HepG2 (cell line): ENCODE results near the gene C11orf68. TPM values are rescaled to one million over a fixed set of nuclear protein-coding genes. Genes with fewer than 3 reads are reported as not detected.

Source experiments
- CBX2 ChIP-seq, 2 experiments: fragments of 200-600 bp in 1 of 2; sonication (generic); formaldehyde crosslinking in 1 of 2; IDR thresholded peaks; 2 replicates each; pipeline versions ENCODE4 v1.7.0 to v1.8.1; 2018 to 2022; ENCODE audit warnings: low read depth in 2 of 2, low read length in 1 of 2, mild to moderate bottlenecking in 1 of 2, missing genetic modification reagents in 1 of 2
- FOXK2 ChIP-seq: fragments of 450-650 bp; IDR thresholded peaks from 2 replicates; pipeline ENCODE4 v1.6.1; 2016
- GABPA ChIP-seq, 2 experiments: IDR thresholded peaks; 2 replicates each; pipeline ENCODE4 v1.6.1; 2011 to 2016; ENCODE audit warnings: low read depth in 2 of 2, low read length in 1 of 2, missing biosample characterization in 1 of 2, missing genetic modification characterization in 1 of 2
- IRF2 ChIP-seq: IDR thresholded peaks from 2 replicates; pipeline ENCODE4 v1.6.1; 2018; ENCODE audit warnings: missing genetic modification reagents, missing compliant biosample characterization
- KAT8 ChIP-seq: IDR thresholded peaks from 2 replicates; pipeline ENCODE4 v1.6.1; 2016; ENCODE audit warnings: missing genetic modification reagents, missing compliant biosample characterization
- KLF13 ChIP-seq: sonication (generic); formaldehyde crosslinking; IDR thresholded peaks from 2 replicates; pipeline ENCODE4 v1.4.0; 2020; ENCODE audit warnings: mild to moderate bottlenecking, missing genetic modification reagents
- NR2F2 ChIP-seq: IDR thresholded peaks from 2 replicates; pipeline ENCODE4 v1.6.1; 2012; ENCODE audit warnings: low read depth, inconsistent platforms, borderline replicate concordance
- RARA ChIP-seq: IDR thresholded peaks from 2 replicates; pipeline ENCODE4 v1.6.1; 2016; ENCODE audit warnings: missing genetic modification reagents, missing compliant biosample characterization
- RNF219 ChIP-seq: sonication (generic); formaldehyde crosslinking; IDR thresholded peaks from 2 replicates; pipeline ENCODE4 v1.5.0; 2020; ENCODE audit warnings: mild to moderate bottlenecking, missing genetic modification reagents
- SAP130 ChIP-seq: IDR thresholded peaks from 2 replicates; pipeline ENCODE4 v1.6.1; 2016; ENCODE audit warnings: low read depth
- TFDP2 ChIP-seq: sonication (generic); formaldehyde crosslinking; IDR thresholded peaks from 2 replicates; pipeline ENCODE4 v1.4.0; 2020; ENCODE audit warnings: missing genetic modification reagents
- ZNF18 ChIP-seq: sonication (generic); formaldehyde crosslinking; IDR thresholded peaks from 2 replicates; pipeline ENCODE4 v1.8.0; 2022; ENCODE audit warnings: mild to moderate bottlenecking, missing genetic modification reagents; ENCODE audit not compliant: insufficient replicate concordance
- ZNF232 ChIP-seq: sonication (generic); formaldehyde crosslinking; IDR thresholded peaks from 2 replicates; pipeline ENCODE4 v1.4.0; 2020; ENCODE audit warnings: missing genetic modification reagents, borderline replicate concordance
- ZNF747 ChIP-seq: sonication (generic); formaldehyde crosslinking; IDR thresholded peaks from 2 replicates; pipeline ENCODE4 v1.8.1; 2023; ENCODE audit warnings: missing genetic modification reagents, mild to moderate bottlenecking, borderline replicate concordance
- ZSCAN25 ChIP-seq: sonication (generic); formaldehyde crosslinking; IDR thresholded peaks from 2 replicates; pipeline ENCODE4 v1.8.0; 2022; ENCODE audit warnings: mild to moderate bottlenecking, missing genetic modification reagents
- polyA plus RNA-seq, 8 experiments: library from polyadenylated mRNA; depleted of rRNA in 3 of 8; stranded (reverse) in 7 of 8; unstranded in 1 of 8; fragments of >200 nt; fragmentation: Illumina TruSeq in 4 of 8; extraction: Trizol in 4 of 8; gene quantifications; 2 replicates each; pipeline versions ENCODE4 v1.2.1 to v1.2.3, GENCODE V29; 2011 to 2016; ENCODE audit warnings: low read depth in 4 of 8, missing spikeins in 1 of 8, mixed read lengths in 1 of 8; ENCODE audit not compliant: insufficient read depth in 1 of 8
- total RNA-seq, 5 experiments: library from RNA; depleted of rRNA; stranded (reverse); fragments of >200 nt; fragmentation: Illumina TruSeq; extraction: Trizol; gene quantifications; 2 replicates each; pipeline ENCODE4 v1.2.3, GENCODE V29; 2016; ENCODE audit warnings: low read depth in 1 of 5
- TF ChIP-seq, protein P1 (sequence below): IDR thresholded peaks from 2 replicates; pipeline ENCODE4 v1.6.1; 2012; ENCODE audit warnings: low read depth, low read length, improper control_type of control experiment
- TF ChIP-seq, protein P2 (sequence below): sonication (generic); formaldehyde crosslinking; IDR thresholded peaks from 2 replicates; pipeline ENCODE4 v1.4.0; 2020; ENCODE audit warnings: missing genetic modification reagents, mild to moderate bottlenecking, borderline replicate concordance

C11orf68 gene
- total and polyA plus RNA-seq, 2 of the 13 experiments (the other 11 are each of a cell fraction or from before 2014, with no cell fraction given), result 8.4 to 28.3 TPM

GRCh38 chr11:65919141-65919572, 295 bp upstream of the C11orf68 start, which contains the start of gene DRAP1 (continued):
- TF ChIP-seq ZNF232 (CRISPR knock-in tag), result peak; percentile 68; the same call in 1 of the 2 replicates
- TF ChIP-seq TFDP2, result peak; percentile 86
- TF ChIP-seq SAP130, result peak; percentile 86
- no peak for TF ChIP-seq CBX2 (IDR thresholded peaks at IDR 0.05; ENCODE audit: low read depth, low read length)
- TF ChIP-seq CBX2 (CRISPR knock-in tag; IDR thresholded peaks at IDR 0.05; ENCODE audit: low read depth), result no peak
- TF ChIP-seq NR2F2, result peak; percentile 24; the same call in 1 of the 2 replicates
- TF ChIP-seq, protein P1, sequence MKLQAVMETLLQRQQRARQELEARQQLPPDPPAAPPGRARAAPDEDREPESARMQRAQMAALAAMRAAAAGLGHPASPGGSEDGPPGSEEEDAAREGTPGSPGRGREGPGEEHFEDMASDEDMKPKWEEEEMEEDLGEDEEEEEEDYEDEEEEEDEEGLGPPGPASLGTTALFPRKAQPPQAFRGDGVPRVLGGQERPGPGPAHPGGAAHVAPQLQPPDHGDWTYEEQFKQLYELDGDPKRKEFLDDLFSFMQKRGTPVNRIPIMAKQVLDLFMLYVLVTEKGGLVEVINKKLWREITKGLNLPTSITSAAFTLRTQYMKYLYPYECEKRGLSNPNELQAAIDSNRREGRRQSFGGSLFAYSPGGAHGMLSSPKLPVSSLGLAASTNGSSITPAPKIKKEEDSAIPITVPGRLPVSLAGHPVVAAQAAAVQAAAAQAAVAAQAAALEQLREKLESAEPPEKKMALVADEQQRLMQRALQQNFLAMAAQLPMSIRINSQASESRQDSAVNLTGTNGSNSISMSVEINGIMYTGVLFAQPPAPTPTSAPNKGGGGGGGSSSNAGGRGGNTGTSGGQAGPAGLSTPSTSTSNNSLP, result peak; percentile 34; the same call in 1 of the 2 replicates
- TF ChIP-seq IRF2 (CRISPR knock-in tag), result peak; percentile 89
- TF ChIP-seq KAT8 (CRISPR knock-in tag), result peak; percentile 63; the same call in 1 of the 2 replicates
- TF ChIP-seq, protein P2, sequence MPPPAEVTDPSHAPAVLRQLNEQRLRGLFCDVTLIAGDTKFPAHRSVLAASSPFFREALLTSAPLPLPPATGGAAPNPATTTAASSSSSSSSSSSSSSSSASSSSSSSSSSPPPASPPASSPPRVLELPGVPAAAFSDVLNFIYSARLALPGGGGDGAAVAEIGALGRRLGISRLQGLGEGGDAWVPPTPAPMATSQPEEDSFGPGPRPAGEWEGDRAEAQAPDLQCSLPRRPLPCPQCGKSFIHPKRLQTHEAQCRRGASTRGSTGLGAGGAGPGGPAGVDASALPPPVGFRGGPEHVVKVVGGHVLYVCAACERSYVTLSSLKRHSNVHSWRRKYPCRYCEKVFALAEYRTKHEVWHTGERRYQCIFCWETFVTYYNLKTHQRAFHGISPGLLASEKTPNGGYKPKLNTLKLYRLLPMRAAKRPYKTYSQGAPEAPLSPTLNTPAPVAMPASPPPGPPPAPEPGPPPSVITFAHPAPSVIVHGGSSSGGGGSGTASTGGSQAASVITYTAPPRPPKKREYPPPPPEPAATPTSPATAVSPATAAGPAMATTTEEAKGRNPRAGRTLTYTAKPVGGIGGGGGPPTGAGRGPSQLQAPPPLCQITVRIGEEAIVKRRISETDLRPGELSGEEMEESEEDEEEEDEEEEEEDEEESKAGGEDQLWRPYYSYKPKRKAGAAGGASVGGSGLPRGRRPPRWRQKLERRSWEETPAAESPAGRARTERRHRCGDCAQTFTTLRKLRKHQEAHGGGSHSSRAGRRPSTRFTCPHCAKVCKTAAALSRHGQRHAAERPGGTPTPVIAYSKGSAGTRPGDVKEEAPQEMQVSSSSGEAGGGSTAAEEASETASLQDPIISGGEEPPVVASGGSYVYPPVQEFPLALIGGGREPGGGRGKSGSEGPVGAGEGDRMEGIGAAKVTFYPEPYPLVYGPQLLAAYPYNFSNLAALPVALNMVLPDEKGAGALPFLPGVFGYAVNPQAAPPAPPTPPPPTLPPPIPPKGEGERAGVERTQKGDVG (CRISPR knock-in tag), result no peak
- TF ChIP-seq ZNF747 (CRISPR knock-in tag), result 0 out of 2 replicates have a peak, but pooled peaks have one; percentile 55
- TF ChIP-seq GABPA (IDR thresholded peaks at IDR 0.05; ENCODE audit: low read depth, low read length), result peak; percentile 53
- TF ChIP-seq GABPA (CRISPR knock-in tag; IDR thresholded peaks at IDR 0.05; ENCODE audit: low read depth), result peak; percentile 63; the same call in 1 of the 2 replicates
- TF ChIP-seq KLF13 (CRISPR knock-in tag), result no peak
- TF ChIP-seq FOXK2, result no peak
- no peak for TF ChIP-seq ZNF18 (CRISPR knock-in tag)
- 0 out of 2 replicates have a peak, but pooled peaks have one; percentile 43 for TF ChIP-seq ZSCAN25 (CRISPR knock-in tag)
- no peak; the same call in 1 of the 2 replicates for TF ChIP-seq RNF219 (CRISPR knock-in tag)
- 0 out of 2 replicates have a peak, but pooled peaks have one; percentile 30 for TF ChIP-seq RARA (CRISPR knock-in tag)
